Measurements from ENCODE around the gene CLRN3.
A peak's percentile ranks its signal among the peaks of the same experiment; 100 is the strongest.

CLRN3 gene

DNA sequence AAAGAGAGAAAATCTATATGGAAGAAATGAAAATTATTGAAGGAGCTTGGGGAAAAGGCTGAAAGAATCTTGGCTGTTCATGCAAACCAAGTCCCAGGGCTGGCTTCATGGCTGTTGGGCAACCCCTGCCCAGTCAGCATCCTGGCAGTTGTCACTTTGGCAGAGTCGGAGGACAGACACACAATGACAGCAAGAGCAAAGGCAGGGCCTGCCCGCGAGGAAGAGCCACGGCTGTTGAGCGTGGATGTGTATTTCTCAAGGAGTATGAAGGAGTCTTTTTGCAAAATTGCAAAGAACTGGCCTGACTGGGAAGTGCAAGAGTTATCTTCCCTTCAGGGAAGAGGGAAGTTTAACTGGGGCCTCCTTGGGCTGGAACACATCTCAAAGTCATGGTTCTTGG lies 25.8 kb upstream of the CLRN3 start:
- DNase-seq: no peak

DNA sequence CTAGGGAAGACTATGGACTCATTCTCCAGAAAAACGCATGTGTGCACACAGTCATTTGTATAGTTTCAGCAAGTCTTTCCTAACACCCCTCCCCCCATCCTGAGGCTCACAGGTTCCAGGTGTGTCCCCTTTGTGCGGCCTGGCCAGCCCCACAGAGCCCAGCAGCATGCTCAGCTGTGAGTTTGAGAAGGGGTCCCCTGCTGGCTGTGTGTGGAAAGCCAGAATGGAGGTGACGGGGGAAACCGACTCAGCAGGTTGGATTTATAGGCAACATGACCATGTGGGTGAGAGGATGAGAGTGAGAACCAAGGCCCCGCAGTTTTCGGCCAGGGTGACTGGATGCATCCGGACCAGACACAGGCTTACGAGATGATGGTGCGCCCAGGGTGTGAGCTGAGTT lies 24.1 kb upstream of the CLRN3 start:
- no peak for DNase-seq

DNA sequence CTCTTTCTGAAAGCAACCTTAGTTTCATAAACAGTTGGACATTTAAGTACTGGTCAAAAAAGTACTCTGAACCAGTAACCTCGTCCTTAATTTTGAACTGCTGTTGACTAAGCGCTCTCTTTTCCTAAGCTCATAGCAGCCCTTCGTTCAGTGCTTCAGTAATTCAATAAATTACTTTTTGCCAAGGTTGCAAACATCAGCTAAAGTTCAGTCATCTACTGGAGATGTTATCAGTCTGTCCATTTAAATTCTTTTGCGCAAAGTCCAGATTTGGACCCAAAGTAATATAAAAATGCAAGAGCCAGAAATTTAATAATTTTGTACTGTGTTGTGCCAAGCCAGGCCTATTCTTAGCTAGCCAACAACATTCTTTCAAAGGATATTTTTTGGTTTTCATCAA lies 22.6 kb upstream of the CLRN3 start:
- no peak for DNase-seq

DNA sequence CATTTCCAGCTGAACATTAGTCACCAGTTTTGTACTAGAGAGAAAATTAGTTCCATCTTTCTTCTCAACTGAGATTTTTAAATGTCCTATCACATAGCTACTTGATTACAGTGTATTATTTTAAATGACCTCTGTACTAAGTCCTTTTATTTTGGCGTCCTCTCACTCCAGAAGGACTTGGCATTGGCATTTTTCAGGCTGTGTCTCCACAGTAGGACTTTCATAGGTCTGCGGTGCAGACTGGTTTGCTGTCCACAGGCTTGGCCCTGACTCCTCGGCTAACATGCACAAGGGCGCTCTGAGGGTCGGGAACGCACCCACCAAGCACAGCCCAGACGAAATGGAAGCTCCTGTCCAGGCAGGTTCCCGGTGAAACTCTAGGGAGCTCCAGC lies 20.6 kb upstream of the CLRN3 start:
- DNase-seq: no peak

DNA sequence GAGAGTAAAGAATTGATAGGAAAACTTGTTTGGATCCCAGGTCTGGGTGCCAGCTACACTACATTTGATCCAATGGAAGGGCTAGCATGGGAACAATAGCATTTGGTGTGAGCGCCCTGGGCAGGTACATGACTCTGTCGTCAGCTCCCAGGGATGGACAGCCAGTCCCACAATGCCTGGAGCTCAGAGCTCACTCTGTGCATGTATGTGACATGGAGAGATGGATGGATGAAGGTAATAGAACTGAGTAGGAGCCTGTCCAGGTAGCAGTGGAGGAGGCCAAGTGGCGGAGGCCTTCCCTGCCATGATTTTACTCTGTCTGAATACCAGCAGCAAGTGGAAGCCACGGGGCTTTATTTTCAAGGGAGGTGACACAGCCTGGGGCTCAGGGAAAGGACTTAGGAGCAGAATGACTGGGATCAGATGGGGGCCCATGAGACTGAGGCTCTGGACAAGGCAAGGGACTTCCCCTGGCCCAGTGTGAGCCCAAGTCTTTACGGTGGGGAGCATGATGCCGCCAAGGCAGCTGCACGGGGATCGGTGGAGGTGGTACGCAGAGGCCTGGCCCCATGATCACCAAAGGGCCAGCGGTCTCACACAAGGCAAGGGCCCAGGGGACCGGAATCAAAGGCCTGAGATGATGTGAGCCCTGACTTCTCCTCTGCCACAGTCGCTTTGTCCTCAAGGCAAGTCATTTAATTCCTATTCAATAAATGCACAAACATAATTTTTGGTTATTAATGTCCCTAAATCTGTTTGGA lies 20.0 kb upstream of the CLRN3 start:
- no peak for DNase-seq

DNA sequence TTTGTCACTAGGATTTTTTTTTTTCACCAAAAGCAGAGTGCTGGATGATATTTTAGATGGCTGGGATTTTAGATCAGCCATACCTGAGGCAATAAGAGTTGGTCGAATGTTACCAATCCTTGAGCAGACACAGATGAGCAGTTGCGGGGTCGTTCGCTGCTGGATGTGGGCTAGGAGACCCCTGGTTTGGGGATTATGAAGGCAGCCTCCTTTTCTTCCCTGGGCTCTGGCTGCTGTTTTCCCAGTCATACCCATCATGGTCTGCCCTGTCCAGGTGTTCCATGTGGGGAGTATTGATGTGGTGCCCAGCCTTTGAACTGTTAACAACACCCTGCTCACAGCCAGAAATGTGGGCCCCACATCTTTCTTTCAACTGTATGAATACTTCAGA lies 19.1 kb upstream of the CLRN3 start:
- DNase-seq: no peak

DNA sequence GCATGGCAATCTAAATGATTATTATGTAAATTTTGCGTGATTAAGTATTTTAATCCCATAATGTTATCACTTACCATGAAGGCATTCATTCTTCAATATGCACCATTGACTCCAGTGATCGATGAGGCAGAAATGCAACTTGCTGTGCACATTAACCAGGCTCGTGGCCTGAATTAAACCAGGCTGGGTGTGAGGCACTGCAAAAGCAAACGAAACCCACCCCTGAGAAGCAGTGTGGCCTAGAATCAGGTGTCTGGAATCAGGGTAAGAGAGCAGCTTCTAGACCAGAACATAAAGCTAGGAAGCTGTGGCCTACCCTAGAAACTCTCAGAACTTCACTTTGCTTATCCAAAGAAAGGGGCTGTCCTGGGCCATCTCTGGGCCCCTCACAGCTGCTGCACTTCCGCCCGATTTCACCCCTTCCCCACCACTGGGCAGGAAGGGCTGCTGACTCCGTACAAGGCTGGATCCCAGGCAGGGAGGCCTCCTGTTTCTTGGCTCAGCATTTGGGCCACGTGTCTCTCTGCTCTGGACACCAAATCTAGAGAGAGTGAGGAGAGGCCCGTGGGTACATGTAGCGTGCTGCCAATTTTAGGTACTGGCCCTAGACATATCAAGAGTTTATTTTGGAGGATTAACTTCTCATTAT lies 18.6 kb upstream of the CLRN3 start:
- no peak for DNase-seq

DNA sequence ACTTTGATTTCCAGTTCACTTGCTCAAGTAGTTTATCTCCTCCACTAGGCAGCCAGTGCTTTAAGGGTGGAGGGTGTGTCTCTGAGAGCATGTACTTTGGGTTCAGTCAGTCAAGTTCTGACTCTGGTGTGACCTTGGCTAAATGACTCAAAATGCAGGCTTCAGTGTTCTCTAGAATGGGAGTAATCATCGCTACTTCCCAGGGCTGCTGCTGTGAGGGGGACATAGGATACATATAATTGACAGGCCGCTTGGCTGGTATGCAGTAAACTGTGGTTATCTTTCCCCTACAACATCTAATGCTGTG lies 17.7 kb upstream of the CLRN3 start:
- no peak for DNase-seq

DNA sequence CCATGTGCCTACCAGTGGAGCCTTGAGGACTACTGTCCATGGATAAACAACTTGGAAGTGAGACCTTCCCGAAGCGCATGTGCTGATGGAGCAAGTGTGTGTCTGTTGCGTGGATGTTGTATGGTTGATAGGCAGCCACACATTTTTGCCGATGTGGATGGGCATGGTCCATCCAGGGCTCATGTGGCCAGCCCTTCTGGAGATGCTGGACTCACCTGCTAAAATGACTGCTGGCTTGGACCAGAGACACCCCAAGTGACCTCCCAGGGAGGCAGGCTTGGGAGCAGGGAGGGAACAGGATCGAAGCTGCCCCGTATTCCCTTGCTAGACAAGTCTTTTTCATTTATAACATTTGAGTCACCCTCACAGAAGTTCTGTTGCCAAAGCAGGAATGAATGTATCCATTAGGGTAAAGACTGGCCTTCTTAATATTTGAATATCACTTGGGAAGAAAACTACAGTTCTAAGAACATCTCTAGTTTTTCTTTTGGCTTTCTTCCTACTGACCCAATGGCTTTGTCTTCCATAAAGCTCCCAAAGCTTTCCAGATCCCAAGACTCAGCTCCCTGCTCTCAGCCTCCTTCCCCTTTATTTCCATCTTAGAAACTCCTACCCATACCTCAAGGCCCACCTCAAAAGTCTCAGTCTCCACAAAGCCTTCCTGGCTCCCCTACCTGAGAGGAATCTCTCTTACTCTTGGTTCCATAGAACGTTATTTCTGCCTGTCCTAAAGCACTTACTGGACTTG lies 17.1 kb upstream of the CLRN3 start:
- DNase-seq: no peak

DNA sequence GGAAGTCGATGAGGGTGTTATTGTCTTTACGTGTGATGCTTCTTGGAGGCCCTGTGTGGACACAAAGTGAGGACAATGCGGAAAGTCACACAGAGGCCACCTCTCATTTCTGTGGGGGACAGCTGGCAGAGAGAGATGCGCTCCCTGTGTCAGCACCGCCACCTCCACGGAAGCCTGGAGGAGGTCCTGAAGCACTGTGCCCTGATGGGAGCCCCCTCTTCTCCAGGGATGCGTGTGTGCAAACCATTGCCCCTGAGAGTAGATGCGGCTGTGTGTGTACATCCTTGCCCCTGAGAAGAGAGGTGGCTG lies 16.2 kb upstream of the CLRN3 start:
- no peak for DNase-seq

DNA sequence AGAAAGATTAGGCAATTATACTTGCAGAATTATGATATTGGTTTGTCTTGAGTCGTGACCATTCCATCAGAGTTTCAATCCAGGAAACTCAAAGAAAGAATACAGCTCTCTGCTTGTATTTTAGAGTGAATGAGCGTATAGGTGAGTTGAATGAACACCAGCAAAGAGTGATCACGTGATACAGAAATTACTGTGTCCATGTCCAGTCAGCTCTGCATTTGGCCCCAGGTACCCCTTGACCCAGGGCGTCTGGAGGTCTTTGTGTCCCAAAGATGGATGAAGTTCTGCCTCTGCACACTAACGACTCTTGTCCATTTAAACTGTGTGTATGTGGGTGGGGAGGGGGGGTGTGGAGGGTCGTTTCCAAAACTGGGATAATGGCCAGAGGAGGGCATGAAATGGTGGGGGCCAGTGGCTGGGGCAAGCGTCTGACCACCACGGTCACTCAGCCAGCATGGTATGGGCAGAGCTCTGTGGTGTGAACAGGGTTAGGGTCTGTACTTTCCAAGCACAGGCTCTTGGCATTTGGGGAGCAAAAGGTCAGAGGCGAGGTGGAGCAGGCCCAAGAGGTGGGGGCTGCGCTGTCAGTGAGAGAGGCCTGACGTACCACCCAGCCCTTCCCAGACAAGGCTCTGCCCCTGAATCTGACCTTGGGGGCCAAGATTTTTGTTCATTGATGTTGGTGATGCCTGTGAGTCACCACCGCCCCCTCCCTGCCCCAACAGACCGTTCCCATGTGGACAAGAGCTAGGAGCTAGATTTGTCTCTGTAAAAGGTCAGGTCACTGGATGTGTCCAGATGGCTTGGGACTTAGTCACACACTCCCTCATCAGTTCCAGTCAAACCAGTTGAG lies 15.6 kb upstream of the CLRN3 start:
- DNase-seq: no peak

DNA sequence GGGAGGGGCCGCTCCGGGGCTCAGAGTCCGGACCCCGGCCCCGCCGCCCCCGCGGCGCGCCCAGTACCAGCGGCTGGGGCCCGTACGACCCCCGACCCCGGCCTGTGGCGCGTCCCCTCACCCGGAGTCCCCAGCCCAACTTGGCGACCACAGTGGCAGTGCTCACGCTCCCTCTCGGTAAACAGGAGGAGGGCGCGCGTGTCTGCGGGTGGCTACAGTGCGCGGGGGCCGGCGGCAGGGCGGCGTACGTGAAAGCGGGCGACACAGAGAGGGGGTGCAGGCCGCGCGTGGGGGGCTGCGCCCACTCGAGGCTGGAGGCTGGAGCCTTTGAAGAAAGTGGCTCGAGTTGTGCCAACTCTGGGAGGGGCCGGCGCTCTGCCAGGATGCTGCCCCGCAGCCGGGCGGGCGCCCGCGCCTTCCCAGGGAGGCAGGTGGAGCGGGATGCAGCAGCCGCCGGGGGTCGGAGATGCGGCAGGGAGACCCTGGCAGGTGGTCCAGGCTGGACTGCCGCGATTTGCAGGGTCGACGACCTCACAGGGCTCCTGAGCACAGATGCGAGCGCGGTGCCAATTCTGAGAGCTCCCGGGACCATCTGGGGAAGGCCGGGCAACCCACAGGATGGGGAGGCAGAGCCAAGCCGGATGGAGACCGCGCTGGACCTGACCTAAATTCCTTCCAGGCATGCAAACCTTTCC lies 14.8 kb upstream of the CLRN3 start:
- DNase-seq: no peak

DNA sequence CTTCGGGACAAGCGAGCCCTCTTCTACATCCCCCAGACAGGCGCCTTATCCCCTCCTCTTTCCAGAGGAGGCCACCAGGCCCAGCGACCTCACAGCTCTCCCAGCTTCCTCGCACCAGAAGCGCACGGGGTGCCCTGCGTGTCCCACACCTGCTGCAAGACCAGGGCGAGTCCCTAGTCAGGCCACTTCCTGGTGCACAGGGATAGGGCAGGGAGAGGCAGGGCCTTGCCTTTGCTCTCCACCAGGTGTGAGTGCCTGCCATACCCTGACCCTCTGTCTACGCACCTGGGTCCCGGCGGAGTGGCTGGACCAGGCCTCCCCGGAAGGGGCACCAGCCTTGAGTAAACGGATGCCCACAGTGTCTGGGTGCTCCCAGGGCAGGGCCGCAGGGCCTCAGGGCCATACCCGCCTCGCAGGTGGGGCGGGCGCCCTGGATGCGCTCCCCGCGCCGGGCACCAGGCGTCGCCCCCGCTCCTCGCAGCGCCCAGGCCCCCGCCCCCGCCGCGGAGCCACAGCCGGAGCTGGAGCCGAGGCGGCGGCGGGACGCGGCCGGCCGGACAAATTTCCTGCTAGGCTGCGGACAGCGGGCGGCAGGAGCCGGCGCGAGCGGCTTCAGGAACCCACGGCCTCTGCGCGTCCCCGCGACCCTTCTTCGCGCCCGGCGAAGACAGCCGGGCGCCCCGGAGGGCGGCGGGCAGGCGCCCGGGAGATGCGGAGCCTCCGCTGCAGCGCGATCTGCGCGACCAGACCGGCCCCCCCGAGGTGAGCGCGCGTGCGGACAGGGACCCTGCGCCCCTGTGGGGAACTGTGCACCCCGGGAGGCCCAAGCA lies 14.0 kb upstream of the CLRN3 start, which contains the start of gene PTPRE:
Gene PTPRE (plus strand): TSS at position 556 of the 830 bp plus-strand sequence. CDS start 133,779 bp downstream, outside the sequence.
- peak; percentile 79 for DNase-seq

DNA sequence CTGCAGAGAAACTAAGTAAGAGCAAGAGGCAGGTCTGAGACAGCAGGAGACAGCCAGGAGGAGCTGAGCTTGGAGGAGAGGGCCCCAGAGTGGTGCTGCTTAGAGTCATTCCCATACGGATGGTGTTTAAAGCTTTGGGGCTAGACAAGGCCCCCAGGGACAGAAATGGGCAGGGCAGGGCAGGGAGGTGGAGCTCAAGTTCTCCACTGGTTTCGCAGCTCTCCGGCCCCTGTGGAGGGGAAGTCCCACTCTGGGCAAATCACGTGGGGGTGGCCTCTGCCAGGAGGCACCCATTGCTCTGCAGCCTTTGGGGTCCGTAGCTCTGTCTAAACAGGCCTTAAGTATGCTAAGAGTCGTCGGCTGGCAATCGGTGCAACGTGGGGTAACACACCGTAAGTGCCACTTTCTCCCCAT lies 13.1 kb upstream of the CLRN3 start:
- no peak for DNase-seq

DNA sequence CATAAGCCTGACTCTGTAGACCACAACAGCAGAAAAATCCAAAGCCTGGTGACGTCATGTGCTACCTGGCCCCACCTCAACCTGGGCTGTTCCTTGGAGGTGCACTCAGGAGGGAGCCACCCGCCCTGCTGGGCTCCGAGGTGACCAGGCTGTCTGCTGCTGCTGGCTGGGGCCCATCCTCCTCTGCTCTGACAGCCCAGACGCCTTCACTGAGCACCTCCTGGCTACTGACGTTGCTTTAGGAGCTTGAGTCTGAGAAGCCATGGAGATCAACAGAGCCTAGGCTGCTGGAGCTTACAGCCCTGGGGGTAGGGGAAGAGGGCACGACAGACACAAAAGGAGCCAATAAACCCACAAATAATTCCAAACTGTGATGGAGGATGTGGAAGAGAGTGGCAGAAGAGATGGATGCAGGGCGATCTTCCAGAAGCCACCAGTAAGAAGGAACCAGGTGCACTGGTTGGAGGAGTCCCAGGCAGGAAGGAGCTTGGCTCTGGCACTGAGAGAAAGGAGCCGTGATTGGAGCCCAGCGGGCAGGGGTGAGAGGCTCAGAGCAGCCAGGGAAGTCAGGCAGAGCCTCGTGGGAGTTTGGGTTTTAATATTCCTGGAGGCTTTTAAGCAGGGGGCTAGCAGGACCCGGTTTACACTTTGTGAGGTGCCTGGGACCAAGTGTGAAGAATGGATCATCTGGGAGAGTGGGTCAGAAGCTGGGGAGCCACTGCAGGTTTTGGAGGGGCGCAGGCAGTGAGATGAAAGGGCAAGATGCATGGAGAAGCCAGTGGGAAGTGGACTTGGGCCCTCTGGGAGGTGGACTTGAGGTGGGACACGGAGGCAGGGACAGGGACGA lies 12.5 kb upstream of the CLRN3 start:
- no peak for DNase-seq

DNA sequence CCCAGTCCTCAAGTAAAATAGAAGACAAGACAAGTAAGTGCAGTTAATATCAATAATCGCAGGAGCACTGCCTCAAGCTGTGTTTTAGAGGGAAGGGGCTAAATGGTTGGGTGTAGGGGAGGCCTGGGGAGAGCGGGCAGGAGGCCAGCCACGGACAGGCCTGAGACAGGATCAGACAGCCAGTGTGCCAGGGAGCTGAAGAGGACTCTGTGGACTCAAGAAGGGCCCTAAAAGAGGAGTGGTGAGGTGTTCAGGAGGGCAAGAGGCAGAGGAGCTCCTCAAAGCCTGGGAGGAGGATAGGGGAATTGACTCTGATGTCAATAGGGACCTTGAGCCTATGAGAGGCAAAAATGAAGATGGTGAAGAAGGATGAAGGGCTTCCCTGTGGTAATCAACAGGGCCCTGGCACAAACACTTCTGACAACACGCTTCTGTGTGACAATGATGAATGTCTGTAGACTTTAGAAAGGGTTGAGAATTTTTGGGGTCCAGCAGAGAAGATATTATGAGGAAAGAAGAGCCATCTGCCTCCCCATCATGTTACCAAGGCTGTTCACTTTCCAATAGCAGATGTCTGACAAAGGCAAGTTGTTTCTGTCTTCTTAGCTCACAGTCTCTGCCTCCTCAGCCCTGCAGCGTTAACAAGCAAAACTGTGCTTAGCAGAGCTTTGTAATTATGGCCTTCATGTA lies 11.7 kb upstream of the CLRN3 start:
- no peak for DNase-seq

DNA sequence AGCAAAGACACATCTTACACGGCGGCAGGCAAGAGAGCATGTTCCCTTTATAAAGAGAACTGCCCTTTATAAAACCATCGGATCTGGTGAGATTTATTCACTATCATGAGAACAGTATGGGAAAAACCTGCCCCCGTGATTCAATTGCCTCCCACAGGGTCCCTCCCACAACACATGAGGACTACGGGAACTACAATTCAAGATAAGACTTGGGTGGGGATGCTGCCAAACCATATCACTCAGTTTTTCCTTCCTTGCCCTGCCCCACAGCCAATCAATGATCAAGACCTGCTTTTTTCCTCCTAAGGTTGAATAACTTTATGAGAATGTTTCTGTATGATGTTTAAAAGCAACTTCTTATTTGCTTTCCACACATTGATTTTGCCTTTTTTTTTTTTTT lies 11.0 kb upstream of the CLRN3 start:
- no peak for DNase-seq

DNA sequence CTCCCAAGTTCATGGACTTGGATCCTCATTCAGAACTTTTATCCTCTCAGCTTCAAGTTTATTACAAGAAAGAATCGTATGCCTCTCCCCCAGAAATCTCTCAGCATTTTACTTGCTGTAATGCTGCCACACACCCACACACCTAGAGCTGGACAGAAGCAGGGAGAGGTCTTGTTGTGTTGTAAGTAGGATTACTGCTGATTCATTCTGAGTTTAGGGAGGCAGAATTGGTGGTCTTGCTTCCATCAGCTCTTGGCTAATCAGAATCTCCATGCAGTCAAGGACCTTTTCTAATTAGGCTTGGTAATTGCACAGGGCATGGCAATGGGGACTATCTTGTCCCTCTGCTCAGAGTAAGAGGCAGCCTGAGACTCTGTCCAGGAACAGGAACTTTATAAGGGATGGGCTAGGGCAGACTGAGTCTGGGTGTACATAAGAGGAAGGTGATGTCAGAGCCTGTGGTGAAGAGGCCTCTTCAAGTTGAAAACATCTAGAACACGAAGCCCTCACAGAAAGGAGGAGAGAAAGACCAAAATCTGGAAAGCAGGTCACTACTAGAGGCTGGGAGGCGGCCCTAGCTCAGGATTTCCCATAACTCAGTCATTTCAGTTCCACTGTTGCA lies 7.1 kb upstream of the CLRN3 start:
- no peak for DNase-seq

DNA sequence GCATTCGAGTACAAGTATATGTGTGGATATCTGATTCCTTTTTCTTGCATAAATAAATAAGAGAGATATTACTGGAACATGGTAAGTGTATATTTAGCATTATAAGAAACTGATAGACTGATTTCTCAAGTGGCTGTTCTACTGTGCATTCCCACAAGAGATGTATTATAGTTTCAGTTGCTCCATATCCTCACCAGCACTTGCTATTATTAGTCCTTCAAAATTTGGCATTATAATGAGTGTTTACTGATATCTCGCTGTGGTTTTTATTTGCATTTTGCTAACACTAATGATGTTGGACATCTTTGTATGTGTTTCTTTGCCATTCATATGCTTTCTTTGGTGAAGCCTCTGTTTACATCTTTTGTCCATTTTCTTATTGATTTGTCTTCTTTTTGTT lies 4.4 kb upstream of the CLRN3 start:
- no peak for DNase-seq

DNA sequence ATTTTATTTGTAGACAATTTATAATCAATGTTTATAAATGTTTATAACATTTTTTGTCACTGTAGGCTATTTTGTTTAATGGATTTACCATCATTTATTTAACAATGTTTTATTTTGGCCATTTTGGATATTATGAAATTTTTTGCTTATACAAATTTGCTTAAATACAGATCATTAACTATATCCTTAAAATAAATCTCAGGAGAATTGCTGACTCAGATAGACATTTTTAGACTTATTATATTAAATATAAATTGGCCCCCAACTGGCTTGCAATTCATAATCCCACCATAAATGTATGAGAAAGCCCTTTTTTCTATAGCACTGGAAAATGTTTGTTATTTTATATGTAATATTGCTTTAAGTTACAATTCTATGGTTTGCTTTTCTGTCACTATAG lies 3.8 kb upstream of the CLRN3 start:
- DNase-seq: no peak

Data from activated CD4-positive, alpha-beta T cell treated with anti-CD3 and anti-CD28 coated beads, Interleukin-2, amount 50 U/mL, for 16 hours (primary cell).